ENCODE data around the gene HSBP1. TPM values are rescaled to one million over a fixed set of nuclear protein-coding genes. Genes with fewer than 3 reads are reported as not detected.
A peak's percentile ranks its signal among the peaks of the same experiment; 100 is the strongest.

Gene HSBP1
- total and polyA plus RNA-seq, 2 of the 13 experiments (the other 11 are each of a cell fraction or from before 2014, with no cell fraction given) = 249 to 292 TPM

- TF ChIP-seq TEAD3 (CRISPR knock-in tag; optimal IDR thresholded peaks at IDR 0.05; ENCODE audit: borderline replicate concordance) (peak; percentile 7), HOXA7 (CRISPR knock-in tag; IDR thresholded peaks at IDR 0.05) (no peak), ZNF30 (CRISPR knock-in tag; IDR thresholded peaks at IDR 0.05) (no peak), KMT2A (CRISPR knock-in tag; IDR thresholded peaks at IDR 0.05) (no peak), ZBTB21 (CRISPR knock-in tag; IDR thresholded peaks at IDR 0.05) (no peak), NFATC3 (CRISPR knock-in tag; IDR thresholded peaks at IDR 0.05) (no peak), ZNF407 (CRISPR knock-in tag; IDR thresholded peaks at IDR 0.05; ENCODE audit: not compliant biosample characterization) (no peak), ZBTB7B (CRISPR knock-in tag; IDR thresholded peaks at IDR 0.05) (no peak), ZNF225 (CRISPR knock-in tag; IDR thresholded peaks at IDR 0.05) (no peak), KDM2A (CRISPR knock-in tag; IDR thresholded peaks at IDR 0.05; ENCODE audit: borderline replicate concordance, low read depth) (peak; percentile 80), NRL (CRISPR knock-in tag; IDR thresholded peaks at IDR 0.05; ENCODE audit: borderline replicate concordance) (no peak), TEAD2 (CRISPR knock-in tag; IDR thresholded peaks at IDR 0.05) (no peak), HOXA5 (CRISPR knock-in tag; IDR thresholded peaks at IDR 0.05) (0 out of 2 replicates have a peak, but pooled peaks have one; percentile 25), ZNF3 (CRISPR knock-in tag; IDR thresholded peaks at IDR 0.05) (no peak), JARID2 (CRISPR knock-in tag; IDR thresholded peaks at IDR 0.05; ENCODE audit: insufficient replicate concordance) (peak; percentile 92), FOXK2 (IDR thresholded peaks at IDR 0.05) (no peak)
These were observed 18.6 kb downstream of the HSBP1 start (continued) for GRCh38 chr16:83826146-83826913.
